A549 treated with GW870086 at 1 μM for 4 hours (cell line): ENCODE measurements around the gene HOXB2. TPM values are rescaled to one million over a fixed set of nuclear protein-coding genes. Genes with fewer than 3 reads are reported as not detected.

Experiments used
- total RNA-seq: library from RNA; stranded (reverse); fragments of 200-300 nt; extraction: Qiagen RNA extraction; gene quantifications from 5 replicates; pipeline ENCODE4 v1.2.3, GENCODE V29; 2022; ENCODE audit warnings: low read depth

HOXB2 gene
- 0.32 to 1.0 TPM (median 0.43 TPM) in 5 replicates for total RNA-seq

DNA sequence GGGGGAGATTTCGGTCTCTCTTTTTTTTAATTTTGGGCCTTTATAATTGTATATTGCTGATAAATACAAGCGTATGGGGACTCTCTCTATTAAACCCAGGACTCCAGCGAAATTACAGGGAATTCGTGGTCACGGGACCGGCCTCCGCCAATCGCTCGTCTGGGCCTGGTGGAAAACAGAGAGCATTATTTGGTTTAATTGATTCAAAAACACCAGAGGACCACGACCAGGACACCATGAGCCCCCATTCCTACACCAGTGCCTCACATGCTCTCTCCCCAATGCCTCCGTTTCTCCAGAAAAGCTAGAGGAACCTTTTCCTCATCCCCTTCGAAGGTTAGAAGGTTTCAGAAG, at the start of gene HOXB2:
HOXB2 (minus strand) TSS at position 88 of the 354 bp plus-strand sequence. CDS start 198 bp downstream, outside the sequence.

GRCh38 chr17:48593126-48593829, 48.4 kb upstream of the HOXB2 start, which contains the start of gene HOXB5:
TSS of gene HOXB5 (minus strand) at chr17:48593779. CDS start at chr17:48593682, 97 bp downstream.

GRCh38 chr17:48589831-48590606, 45.1 kb upstream of the HOXB2 start, which contains the start of gene HOXB3:
TSS of gene HOXB3 (minus strand) at chr17:48590241. CDS start at chr17:48552474, 37,767 bp downstream.

GRCh38 chr17:48577946-48578615, 33.2 kb upstream of the HOXB2 start, which contains the start of gene HOXB4:
TSS of gene HOXB4 (minus strand) at chr17:48578350. CDS start at chr17:48578319, 31 bp downstream.

DNA sequence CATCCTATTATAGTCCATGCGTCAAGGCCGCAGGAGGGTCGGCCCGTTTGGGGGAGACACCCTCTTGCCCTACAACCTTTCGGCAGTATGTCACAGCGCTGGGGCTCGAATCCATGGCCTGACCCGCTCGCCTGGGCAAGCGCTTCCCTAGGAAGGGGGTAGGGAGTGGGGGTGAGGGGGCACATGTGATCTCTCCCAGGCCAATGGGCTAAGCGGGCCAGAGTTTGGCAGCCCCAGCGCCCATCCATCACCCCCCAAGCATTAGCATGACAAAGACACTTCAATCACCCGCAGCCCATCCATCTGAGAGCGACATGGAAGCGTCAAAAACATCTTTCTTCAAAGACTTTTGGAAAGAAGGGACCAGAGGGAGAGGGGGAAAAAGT, 14.0 kb downstream of the HOXB2 start, which contains the start of gene HOXB1:
HOXB1 (minus strand) TSS at position 125 of the 386 bp plus-strand sequence; CDS start at position 18, 107 bp downstream.

Other genes starting within 250 kb of the HOXB2 start
- gene SKAP1, start 114.9 kb downstream of the HOXB2 start, total RNA-seq: not detected in 5 replicates
- gene HOXB1, start 14.1 kb downstream of the HOXB2 start, total RNA-seq: not detected in 5 replicates
- gene HOXB4, start 33.2 kb upstream of the HOXB2 start, total RNA-seq: 0.07 to 0.13 TPM (median 0.11 TPM) in 4 of 5 replicates, not detected in the other
- gene HOXB3, start 45.1 kb upstream of the HOXB2 start, total RNA-seq: 4.6 to 6.5 TPM (median 5.2 TPM) in 5 replicates
- 1.7 to 2.5 TPM (median 2.2 TPM) in 5 replicates for gene HOXB5, start 48.7 kb upstream of the HOXB2 start, total RNA-seq
- gene HOXB6, start 59.9 kb upstream of the HOXB2 start, total RNA-seq: 3.5 to 6.3 TPM (median 5.4 TPM) in 5 replicates
- 29.6 to 32.2 TPM (median 30.8 TPM) in 5 replicates for gene HOXB7, start 65.9 kb upstream of the HOXB2 start, total RNA-seq
- gene HOXB8, start 70.2 kb upstream of the HOXB2 start, total RNA-seq: 6.9 to 8.8 TPM (median 8.2 TPM) in 5 replicates
- gene HOXB9, start 81.2 kb upstream of the HOXB2 start, total RNA-seq: 7.2 to 7.5 TPM (median 7.3 TPM) in 5 replicates
- not detected in 5 replicates for gene PRAC1, start 177.4 kb upstream of the HOXB2 start, total RNA-seq
- gene PRAC2, start 178.1 kb upstream of the HOXB2 start, total RNA-seq: not detected in 5 replicates
- gene HOXB13, start 183.6 kb upstream of the HOXB2 start, total RNA-seq: 1.8 to 2.3 TPM (median 2.1 TPM) in 5 replicates